ENCODE measurements around the gene EEF1A2.

DNA sequence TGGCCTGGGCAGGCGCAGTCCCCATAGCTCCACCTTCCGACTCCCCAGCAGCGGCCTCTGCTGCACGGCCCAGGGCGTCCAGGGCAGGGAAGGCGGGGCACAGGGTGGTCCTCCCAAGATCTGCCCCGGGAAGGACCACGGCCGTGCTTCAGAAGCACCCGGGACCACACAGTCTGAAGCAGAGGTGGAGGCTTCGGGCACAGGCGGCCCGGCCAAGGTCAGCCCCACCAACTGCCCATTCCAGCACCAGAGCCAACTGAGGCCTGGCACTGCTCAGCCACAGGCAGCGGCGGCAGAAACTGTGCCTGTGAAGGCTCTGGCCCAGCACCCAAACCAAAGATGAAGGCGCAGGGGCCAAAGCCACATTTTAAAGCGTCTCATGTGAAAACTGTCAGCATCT lies 47.1 kb downstream of the EEF1A2 start:
- TF ChIP-seq CTCF (IDR thresholded peaks at IDR 0.05) = no peak
- no peak for TF ChIP-seq ZFX (IDR thresholded peaks at IDR 0.05; ENCODE audit: borderline replicate concordance)

Data from 22Rv1 (cell line).